Activated CD8-positive, alpha-beta memory T cell treated with anti-CD3 and anti-CD28 coated beads, Interleukin-2, amount 10 ng/mL, durations not matched to agents 7 days and 5 days (primary cell): ENCODE data around the gene NUP62CL. TPM values are rescaled to one million over a fixed set of nuclear protein-coding genes. Genes with fewer than 3 reads are reported as not detected.

ENCODE experiments used
- ATAC-seq: fragments of 150-1000 bp; cut with Tn5 transposase; one replicate; pipeline ENCODE4 v1.10.0; 2021; ENCODE audit warnings: moderate library complexity
- CTCF ChIA-PET: fragments of 350-600 bp; sonication (Branson Sonifier 250); formaldehyde crosslinking; loops from one replicate; lab custom pipeline; 2021; ENCODE audit warnings: antibody characterized with exemption; lab: Charles Lee
- DNase-seq: peaks from one replicate; pipeline ENCODE4 v3.0.0-alpha.2; 2020
- H3K27ac Mint-ChIP-seq: one replicate; pipeline ENCODE4 v1.8.0; 2021; ENCODE audit warnings: mild to moderate bottlenecking, mixed read lengths
- H3K27me3 Mint-ChIP-seq: one replicate; pipeline ENCODE4 v1.8.0; 2021; ENCODE audit warnings: mixed read lengths
- H3K36me3 Mint-ChIP-seq: one replicate; pipeline ENCODE4 v1.8.0; 2021; ENCODE audit warnings: mild to moderate bottlenecking, mixed read lengths
- H3K4me1 Mint-ChIP-seq: one replicate; pipeline ENCODE4 v1.8.0; 2021; ENCODE audit warnings: mixed read lengths
- H3K4me3 Mint-ChIP-seq: one replicate; pipeline ENCODE4 v1.8.0; 2021; ENCODE audit warnings: mild to moderate bottlenecking, moderate library complexity, mixed read lengths
- H3K9me3 Mint-ChIP-seq: one replicate; pipeline ENCODE4 v1.8.0; 2022; ENCODE audit warnings: low read depth, mixed read lengths
- total RNA-seq, 2 experiments: library from RNA; stranded (reverse); gene quantifications; one replicate each; pipeline ENCODE4 v1.2.3, GENCODE V29; 2021

NUP62CL gene
- total RNA-seq, 2 experiments from 2014 or later = 2.0 to 3.0 TPM

DNA sequence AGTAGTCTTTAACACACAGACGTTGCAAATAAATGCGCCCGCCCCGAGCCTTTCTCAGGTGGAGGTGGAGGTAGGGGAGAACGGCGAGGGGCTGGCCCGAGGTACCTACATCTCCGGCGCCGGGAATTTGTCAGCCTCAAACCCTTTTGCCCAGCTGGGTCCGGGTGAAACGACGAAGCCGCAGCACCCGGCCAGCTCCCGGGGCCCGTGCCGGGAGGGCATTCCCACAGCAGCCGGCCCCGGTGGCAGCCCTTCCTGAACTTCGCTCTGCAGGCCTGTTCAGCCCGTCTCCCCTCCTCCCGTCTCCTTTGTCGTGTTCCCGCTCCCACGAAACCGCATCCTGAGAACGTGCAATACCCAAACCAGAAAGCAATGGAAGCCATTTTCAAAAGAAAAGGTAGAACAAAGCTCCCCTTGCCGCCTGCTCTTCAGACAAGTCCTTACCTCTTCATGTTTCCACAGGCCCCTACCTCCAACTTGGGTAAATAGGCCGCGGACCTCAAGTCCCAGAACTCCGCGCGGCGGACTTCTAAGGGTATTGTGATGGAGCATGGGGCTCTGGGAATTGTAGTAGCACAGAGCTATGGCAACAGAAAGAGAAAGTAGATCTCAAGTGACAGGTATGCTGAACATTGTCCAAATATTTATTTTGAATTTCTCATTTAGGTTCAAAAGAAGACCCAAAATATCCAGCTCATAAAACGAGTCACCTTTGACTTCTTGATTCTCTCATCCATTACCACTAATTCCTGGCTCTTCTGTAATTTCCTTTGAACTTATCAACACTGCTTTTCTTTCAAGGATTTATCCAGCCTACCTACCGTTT, 87.7 kb downstream of the NUP62CL start, which contains the start of gene RBM41:
Gene RBM41, minus strand, starts transcription at position 501 of the 826 bp plus-strand sequence. Its CDS starts 49 bp downstream, at position 452.
- Mint-ChIP-seq H3K4me3 (peak within 1 kb of the TSS; percentile 92), H3K4me1 (peaks cover 18% of the 10 kb centered on the region), H3K27me3 (no peaks in the 10 kb centered on the region), H3K9me3 (no peaks in the 10 kb centered on the region), H3K36me3 (peaks cover 21% of the 10 kb centered on the region), H3K27ac (peak within 1 kb of the TSS; percentile 94)
- ATAC-seq = peak; percentile 99
- CTCF ChIA-PET = no interaction called here
- DNase-seq = peak; percentile 86

DNA sequence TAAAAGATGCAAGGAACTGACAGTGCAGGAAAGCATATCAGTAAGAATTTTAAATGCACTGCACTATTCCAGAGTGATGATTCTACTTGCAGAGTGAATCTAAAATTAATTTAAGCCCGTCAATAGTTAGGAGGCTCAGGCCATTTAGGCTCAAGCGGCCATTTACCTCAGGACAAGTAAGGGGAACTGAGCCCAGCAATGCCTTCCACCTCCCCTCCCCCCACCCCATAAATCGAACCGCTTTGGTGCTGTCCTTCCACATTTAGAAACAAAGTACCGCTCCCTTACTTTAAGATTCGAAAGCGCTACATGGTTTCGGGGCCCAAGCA, 88.3 kb downstream of the NUP62CL start:
- H3K27me3 Mint-ChIP-seq = no peaks in the 10 kb centered on the region
- peaks cover 24% of the 10 kb centered on the region for H3K36me3 Mint-ChIP-seq
- peaks cover 20% of the 10 kb centered on the region for H3K4me1 Mint-ChIP-seq
- CTCF ChIA-PET = no interaction called here
- H3K9me3 Mint-ChIP-seq = no peaks in the 10 kb centered on the region
- peak overlapping the region; percentile 94 for H3K27ac Mint-ChIP-seq
- peak overlapping the region; percentile 92 for H3K4me3 Mint-ChIP-seq
- DNase-seq (no peak), ATAC-seq (no peak)

GRCh38 chrX:107107459-107107858, 98.8 kb downstream of the NUP62CL start:
- no peak for ATAC-seq
- CTCF ChIA-PET = no interaction called here
- no peak overlapping the region for H3K4me3 Mint-ChIP-seq
- no peak overlapping the region for H3K27ac Mint-ChIP-seq
- no peak for DNase-seq
- peaks cover 7% of the 10 kb centered on the region for H3K4me1 Mint-ChIP-seq
- peaks cover 29% of the 10 kb centered on the region for H3K36me3 Mint-ChIP-seq
- no peaks in the 10 kb centered on the region for H3K27me3 Mint-ChIP-seq
- H3K9me3 Mint-ChIP-seq = no peaks in the 10 kb centered on the region

DNA sequence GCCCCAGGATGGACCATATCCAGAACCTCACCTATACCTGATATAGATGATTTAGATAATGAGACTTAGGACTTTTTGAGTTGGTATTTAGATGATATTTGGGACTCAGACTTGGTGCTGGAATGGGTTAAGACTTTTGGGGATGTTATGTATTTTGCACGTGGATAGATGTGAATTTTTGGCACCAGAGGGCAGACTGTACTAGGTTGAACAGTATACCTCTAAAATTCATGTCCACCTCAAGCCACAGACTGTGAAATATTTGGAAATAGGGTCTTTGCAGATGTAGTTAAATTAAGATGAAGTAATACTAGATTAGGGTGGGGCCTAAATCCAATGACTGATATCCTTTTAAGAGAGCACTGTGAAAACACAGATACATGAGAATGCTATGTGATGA, 103.3 kb downstream of the NUP62CL start:
- CTCF ChIA-PET = no interaction called here
- DNase-seq (no peak), ATAC-seq (no peak)
- no peak overlapping the region for H3K27ac Mint-ChIP-seq
- H3K9me3 Mint-ChIP-seq = no peaks in the 10 kb centered on the region
- H3K4me3 Mint-ChIP-seq = no peak overlapping the region
- H3K36me3 Mint-ChIP-seq = peaks cover 26% of the 10 kb centered on the region
- H3K27me3 Mint-ChIP-seq = no peaks in the 10 kb centered on the region
- H3K4me1 Mint-ChIP-seq = peaks cover 5% of the 10 kb centered on the region

- no peaks in the 10 kb centered on the region for H3K27me3 Mint-ChIP-seq
- H3K27ac Mint-ChIP-seq = no peak overlapping the region
- H3K9me3 Mint-ChIP-seq = peaks cover under 1% of the 10 kb centered on the region
- H3K4me3 Mint-ChIP-seq = no peak overlapping the region
- DNase-seq = no peak
- CTCF ChIA-PET = no interaction called here
- H3K36me3 Mint-ChIP-seq = peaks cover 16% of the 10 kb centered on the region
- no peaks in the 10 kb centered on the region for H3K4me1 Mint-ChIP-seq
- ATAC-seq = no peak
These were observed 130.1 kb downstream of the NUP62CL start for GRCh38 chrX:107076158-107076557.

Other genes with a start within 250 kb of the NUP62CL start
- gene MORC4, start 206.2 kb downstream of the NUP62CL start, total RNA-seq = 1 to 10 TPM; 7.3 to 8.4 TPM
- 10 to 100 TPM; 15.3 to 15.8 TPM for gene RBM41, start 87.6 kb downstream of the NUP62CL start, total RNA-seq
- gene DNAAF6, start 178 bp upstream of the NUP62CL start, total RNA-seq = not detected
- gene FRMPD3, start 243.2 kb upstream of the NUP62CL start, total RNA-seq = not detected